H9 (cell line): ENCODE data around the gene MYH15. TPM values are rescaled to one million over a fixed set of nuclear protein-coding genes. Genes with fewer than 3 reads are reported as not detected.

ENCODE experiments used
- DNase-seq: peaks from one replicate; pipeline ENCODE4 v3.0.0-alpha.2; 2017
- H2AFZ ChIP-seq: one replicate; pipeline ENCODE4 v1.6.1; 2013; ENCODE audit warnings: mild to moderate bottlenecking, low read length, control low read depth, moderate library complexity
- H2AK5ac ChIP-seq: 2 replicates; pipeline ENCODE4 v1.6.1; 2013; ENCODE audit warnings: low read length, control low read depth, mixed read lengths; ENCODE audit not compliant: insufficient read length
- H2BK120ac ChIP-seq: one replicate; pipeline ENCODE4 v1.6.1; 2013; ENCODE audit warnings: low read depth, mild to moderate bottlenecking, low read length, control low read depth, inconsistent platforms; ENCODE audit not compliant: poor library complexity, severe bottlenecking
- H2BK12ac ChIP-seq: 2 replicates; pipeline ENCODE4 v1.6.1; 2013; ENCODE audit warnings: low read length, control low read depth, mixed read lengths, low read depth; ENCODE audit not compliant: insufficient read length
- H2BK15ac ChIP-seq: 2 replicates; pipeline ENCODE4 v1.6.1; 2013; ENCODE audit warnings: low read depth, low read length, control low read depth
- H2BK20ac ChIP-seq: one replicate; pipeline ENCODE4 v1.6.1; 2013; ENCODE audit warnings: low read depth, mild to moderate bottlenecking, low read length, control low read depth, inconsistent platforms; ENCODE audit not compliant: poor library complexity, severe bottlenecking
- H2BK5ac ChIP-seq: 2 replicates; pipeline ENCODE4 v1.6.1; 2013; ENCODE audit warnings: low read length, control low read depth, mixed read lengths; ENCODE audit not compliant: insufficient read length
- H3K14ac ChIP-seq: 2 replicates; pipeline ENCODE4 v1.6.1; 2013; ENCODE audit warnings: low read length, control low read depth; ENCODE audit not compliant: insufficient read depth
- H3K18ac ChIP-seq: 2 replicates; pipeline ENCODE4 v1.6.1; 2013; ENCODE audit warnings: low read depth, mild to moderate bottlenecking, mixed read lengths, low read length, control low read depth; ENCODE audit not compliant: insufficient read length
- H3K23ac ChIP-seq: 2 replicates; pipeline ENCODE4 v1.6.1; 2013; ENCODE audit warnings: low read length, control low read depth, mixed read lengths, low read depth; ENCODE audit not compliant: insufficient read length
- H3K23me2 ChIP-seq: 2 replicates; pipeline ENCODE4 v1.6.1; 2013; ENCODE audit warnings: low read depth, mild to moderate bottlenecking, mixed read lengths, low read length, control low read depth; ENCODE audit not compliant: insufficient read length, poor library complexity, severe bottlenecking
- H3K27ac ChIP-seq: 2 replicates; pipeline ENCODE4 v1.5.1; 2013; ENCODE audit warnings: low read length, control low read depth, mixed read lengths, low read depth; ENCODE audit not compliant: insufficient read length
- H3K27me3 ChIP-seq: 2 replicates; pipeline ENCODE4 v1.6.1; 2013; ENCODE audit warnings: low read length, control low read depth, inconsistent platforms; ENCODE audit not compliant: insufficient read depth
- H3K4ac ChIP-seq: 2 replicates; pipeline ENCODE4 v1.6.1; 2013; ENCODE audit warnings: low read depth, mild to moderate bottlenecking, control low read depth, inconsistent platforms, low read length, moderate library complexity
- H3K4me1 ChIP-seq: 2 replicates; pipeline ENCODE4 v1.6.1; 2013; ENCODE audit warnings: low read length, control low read depth, inconsistent platforms; ENCODE audit not compliant: insufficient read depth
- H3K4me2 ChIP-seq: 2 replicates; pipeline ENCODE4 v1.6.1; 2013; ENCODE audit warnings: low read length, control low read depth, mixed read lengths; ENCODE audit not compliant: insufficient read length, insufficient read depth
- H3K56ac ChIP-seq: 2 replicates; pipeline ENCODE4 v1.6.1; 2013; ENCODE audit warnings: low read depth, mild to moderate bottlenecking, mixed read lengths, low read length, control low read depth; ENCODE audit not compliant: insufficient read length
- H3K79me1 ChIP-seq: 2 replicates; pipeline ENCODE4 v1.6.1; 2013; ENCODE audit warnings: low read depth, mild to moderate bottlenecking, moderate library complexity, low read length, control low read depth, inconsistent platforms; ENCODE audit not compliant: insufficient read depth, poor library complexity, severe bottlenecking
- H3K79me2 ChIP-seq: 2 replicates; pipeline ENCODE4 v1.6.1; 2013; ENCODE audit warnings: low read length, control low read depth, inconsistent platforms; ENCODE audit not compliant: insufficient read depth
- H3K9ac ChIP-seq: 2 replicates; pipeline ENCODE4 v1.6.1; 2013; ENCODE audit warnings: low read length, control low read depth, mixed read lengths; ENCODE audit not compliant: insufficient read length; ENCODE audit errors: extremely low read depth
- H3K9me3 ChIP-seq: one replicate; pipeline ENCODE4 v1.6.1; 2013; ENCODE audit warnings: low read depth, low read length, inconsistent platforms; ENCODE audit not compliant: control insufficient read depth
- H3T11ph ChIP-seq: one replicate; pipeline ENCODE4 v1.6.1; 2013; ENCODE audit warnings: mild to moderate bottlenecking, low read length, control low read depth, inconsistent platforms
- H4K20me1 ChIP-seq: one replicate; pipeline ENCODE4 v1.6.1; 2013; ENCODE audit not compliant: control insufficient read depth, insufficient read length, insufficient read depth
- H4K5ac ChIP-seq: 2 replicates; pipeline ENCODE4 v1.6.1; 2013; ENCODE audit warnings: low read depth, mild to moderate bottlenecking, mixed read lengths, low read length, control low read depth; ENCODE audit not compliant: insufficient read length
- H4K8ac ChIP-seq: replicated peaks from 2 replicates; pipeline ENCODE4 v1.6.1; 2013; ENCODE audit warnings: low read length, control low read depth, mixed read lengths, low read depth; ENCODE audit not compliant: insufficient read length
- H4K91ac ChIP-seq: 2 replicates; pipeline ENCODE4 v1.6.1; 2013; ENCODE audit warnings: low read depth, mild to moderate bottlenecking, moderate library complexity, mixed read lengths, low read length, control low read depth; ENCODE audit not compliant: insufficient read length
- H3K27ac Mint-ChIP-seq, 3 experiments: 2 replicates in 2 of 3; 3 replicates in 1 of 3; pipeline ENCODE4 v1.8.0; 2020 to 2021; ENCODE audit warnings: mixed read lengths in 3 of 3, mild to moderate bottlenecking in 1 of 3, moderate library complexity in 1 of 3
- H3K27me3 Mint-ChIP-seq: 2 replicates; pipeline ENCODE4 v1.8.0; 2021; ENCODE audit warnings: low read depth, mild to moderate bottlenecking, moderate library complexity, mixed read lengths
- H3K36me3 Mint-ChIP-seq, 3 experiments: 2 replicates in 2 of 3; 3 replicates in 1 of 3; pipeline ENCODE4 v1.8.0; 2020 to 2021; ENCODE audit warnings: low read depth in 3 of 3, mixed read lengths in 3 of 3; ENCODE audit not compliant: insufficient read depth in 1 of 3
- H3K4me1 Mint-ChIP-seq, 2 experiments: 2 replicates each; pipeline ENCODE4 v1.8.0; 2020; ENCODE audit warnings: mixed read lengths in 2 of 2
- H3K4me3 Mint-ChIP-seq, 2 experiments: 2 replicates in 1 of 2; 3 replicates in 1 of 2; pipeline ENCODE4 v1.8.0; 2020 to 2021; ENCODE audit warnings: mild to moderate bottlenecking in 2 of 2, mixed read lengths in 2 of 2, moderate library complexity in 1 of 2
- H3K9me3 Mint-ChIP-seq, 2 experiments: 2 replicates in 1 of 2; 3 replicates in 1 of 2; pipeline ENCODE4 v1.8.0; 2020; ENCODE audit warnings: mild to moderate bottlenecking in 2 of 2, mixed read lengths in 2 of 2, moderate library complexity in 1 of 2
- CTCF ChIP-seq: fragments of 200-600 bp; sonication (generic); conservative IDR thresholded peaks from 3 replicates; pipeline ENCODE4 v1.8.0; 2021; ENCODE audit warnings: antibody characterized with exemption, mild to moderate bottlenecking
- WGBS: extraction: QIAGEN DNeasy Blood & Tissue Kit; methylation state at CpG from one replicate; pipeline ENCODE4 v1.1.7; 2013; ENCODE audit warnings: missing lambda C conversion rate, low lambda C conversion rate, mixed read lengths; ENCODE audit not compliant: insufficient read length; ENCODE audit errors: extremely low coverage; 5-methylcytosine and 5-hydroxymethylcytosine counted together
- total RNA-seq: library from RNA; stranded (reverse); gene quantifications from 2 replicates; pipeline ENCODE4 v1.2.1, GENCODE V29; 2021

MYH15 gene
- total RNA-seq, 1 experiment from 2014 or later = 0.13 TPM

- Histone ChIP-seq H3K79me1 (no peaks in the 10 kb centered on the region), H2AK5ac (no peak overlapping the region), H3T11ph (no peak overlapping the region), H2BK12ac (no peak overlapping the region), H3K79me2 (no peaks in the 10 kb centered on the region), H2BK20ac (no peak overlapping the region), H2BK15ac (no peak overlapping the region), H2AFZ (no peak overlapping the region), H3K23me2 (no peaks in the 10 kb centered on the region), H3K27ac (no peak overlapping the region), H4K91ac (no peak overlapping the region), H3K9me3 (no peaks in the 10 kb centered on the region), H3K4me2 (no peak overlapping the region), H2BK120ac (no peak overlapping the region), H3K14ac (no peak overlapping the region), H3K4me1 (no peaks in the 10 kb centered on the region), H4K8ac (no peak overlapping the region), H3K23ac (no peak overlapping the region), H3K27me3 (no peaks in the 10 kb centered on the region), H3K56ac (no peak overlapping the region), H4K20me1 (no peaks in the 10 kb centered on the region), H3K18ac (no peak overlapping the region), H2BK5ac (no peak overlapping the region), H4K5ac (no peak overlapping the region), H3K9ac (no peak overlapping the region), H3K4ac (no peak overlapping the region)
- H3K27ac Mint-ChIP-seq = no peak overlapping the region
- H3K4me3 Mint-ChIP-seq = no peak overlapping the region
- H3K9me3 Mint-ChIP-seq = no peaks in the 10 kb centered on the region; a peak in 1 of 5 replicates
- WGBS = no CpG with 5 or more reads among the region's 1 CpG
- no peaks in the 10 kb centered on the region for H3K4me1 Mint-ChIP-seq
- no peak for DNase-seq
- no peaks in the 10 kb centered on the region for H3K27me3 Mint-ChIP-seq
- TF ChIP-seq CTCF = no peak
- no peaks in the 10 kb centered on the region for H3K36me3 Mint-ChIP-seq
Observed at GRCh38 chr3:108500728-108501127, 9.7 kb downstream of the MYH15 start.
